ENCODE measurements around the gene PRDM15. TPM values are rescaled to one million over a fixed set of nuclear protein-coding genes. Genes with fewer than 3 reads are reported as not detected.

The PRDM15 gene
- total RNA-seq, 1 experiment from 2014 or later: 10.4 TPM

- H3K36me3 Mint-ChIP-seq (ENCODE audit: insufficient read depth, unreplicated experiment): no peaks in the 10 kb centered on the region
- no peak overlapping the region for H3K4me3 Mint-ChIP-seq (ENCODE audit: low read depth, unreplicated experiment)
Measured at GRCh38 chr21:41923631-41924367, 44.7 kb upstream of the PRDM15 start.

GRCh38 chr21:41923186-41923585, 44.0 kb upstream of the PRDM15 start:
- CTCF ChIA-PET: no interaction called here
- no peak for TF ChIP-seq CTCF (IDR thresholded peaks at IDR 0.05; ENCODE audit: unreplicated experiment)
- intact Hi-C loops (cut with micrococcal nuclease; ENCODE audit: unreplicated experiment): no loop called here
- Mint-ChIP-seq H3K36me3 (ENCODE audit: insufficient read depth, unreplicated experiment) (no peaks in the 10 kb centered on the region), H3K27me3 (ENCODE audit: unreplicated experiment) (no peaks in the 10 kb centered on the region), H3K4me3 (ENCODE audit: low read depth, unreplicated experiment) (no peak overlapping the region), H3K9me3 (ENCODE audit: low read depth, unreplicated experiment) (no peaks in the 10 kb centered on the region), H3K4me1 (ENCODE audit: low read depth, unreplicated experiment) (peaks cover 9% of the 10 kb centered on the region), H3K27ac (ENCODE audit: unreplicated experiment) (no peak overlapping the region)
- BruUV-seq (replicated peaks): no TSS peak
- DNase-seq: no peak

More at GRCh38 chr21:41923631-41924367, 44.7 kb upstream of the PRDM15 start:
- no peak for DNase-seq
- TF ChIP-seq CTCF (IDR thresholded peaks at IDR 0.05; ENCODE audit: unreplicated experiment): no peak
- Mint-ChIP-seq H3K4me1 (ENCODE audit: low read depth, unreplicated experiment) (peaks cover 9% of the 10 kb centered on the region), H3K27ac (ENCODE audit: unreplicated experiment) (no peak overlapping the region), H3K9me3 (ENCODE audit: low read depth, unreplicated experiment) (no peaks in the 10 kb centered on the region), H3K27me3 (ENCODE audit: unreplicated experiment) (no peaks in the 10 kb centered on the region)
- BruUV-seq (replicated peaks): no TSS peak
- CTCF ChIA-PET: no interaction called here
- intact Hi-C loops (cut with micrococcal nuclease; ENCODE audit: unreplicated experiment): no loop called here

- no peaks in the 10 kb centered on the region for H3K9me3 Mint-ChIP-seq (ENCODE audit: low read depth, unreplicated experiment)
- no peaks in the 10 kb centered on the region for H3K27me3 Mint-ChIP-seq (ENCODE audit: unreplicated experiment)
- H3K27ac Mint-ChIP-seq (ENCODE audit: unreplicated experiment): no peak overlapping the region
- H3K4me3 Mint-ChIP-seq (ENCODE audit: low read depth, unreplicated experiment): no peak overlapping the region
- CTCF ChIA-PET: no interaction called here
- no peak for TF ChIP-seq CTCF (IDR thresholded peaks at IDR 0.05; ENCODE audit: unreplicated experiment)
- H3K4me1 Mint-ChIP-seq (ENCODE audit: low read depth, unreplicated experiment): peaks cover 3% of the 10 kb centered on the region
- DNase-seq: no peak
- H3K36me3 Mint-ChIP-seq (ENCODE audit: insufficient read depth, unreplicated experiment): no peaks in the 10 kb centered on the region
- no TSS peak for BruUV-seq (replicated peaks)
- intact Hi-C loops (cut with micrococcal nuclease; ENCODE audit: unreplicated experiment): no loop called here
Measured at GRCh38 chr21:41921021-41921420, 41.9 kb upstream of the PRDM15 start.

- Mint-ChIP-seq H3K27ac (ENCODE audit: unreplicated experiment) (no peak overlapping the region), H3K9me3 (ENCODE audit: low read depth, unreplicated experiment) (no peaks in the 10 kb centered on the region), H3K4me1 (ENCODE audit: low read depth, unreplicated experiment) (no peaks in the 10 kb centered on the region), H3K4me3 (ENCODE audit: low read depth, unreplicated experiment) (no peak overlapping the region), H3K27me3 (ENCODE audit: unreplicated experiment) (no peaks in the 10 kb centered on the region), H3K36me3 (ENCODE audit: insufficient read depth, unreplicated experiment) (no peaks in the 10 kb centered on the region)
- CTCF ChIA-PET: no interaction called here
- TF ChIP-seq CTCF (IDR thresholded peaks at IDR 0.05; ENCODE audit: unreplicated experiment): no peak
- no TSS peak for BruUV-seq (replicated peaks)
- intact Hi-C loops (cut with micrococcal nuclease; ENCODE audit: unreplicated experiment): no loop called here
- DNase-seq: no peak
Measured at GRCh38 chr21:41920476-41920875, 41.3 kb upstream of the PRDM15 start.

Measured in Calu3 (cell line).